HG03066 (cell line): ENCODE data around the gene DLEU7.

Experiments used
- ATAC-seq: cut with Tn5 transposase; IDR thresholded peaks from one replicate; pipeline ENCODE4 v1.9.1; 2021; ENCODE audit warnings: low read depth; ENCODE audit not compliant: unreplicated experiment

The DLEU7 gene

DNA sequence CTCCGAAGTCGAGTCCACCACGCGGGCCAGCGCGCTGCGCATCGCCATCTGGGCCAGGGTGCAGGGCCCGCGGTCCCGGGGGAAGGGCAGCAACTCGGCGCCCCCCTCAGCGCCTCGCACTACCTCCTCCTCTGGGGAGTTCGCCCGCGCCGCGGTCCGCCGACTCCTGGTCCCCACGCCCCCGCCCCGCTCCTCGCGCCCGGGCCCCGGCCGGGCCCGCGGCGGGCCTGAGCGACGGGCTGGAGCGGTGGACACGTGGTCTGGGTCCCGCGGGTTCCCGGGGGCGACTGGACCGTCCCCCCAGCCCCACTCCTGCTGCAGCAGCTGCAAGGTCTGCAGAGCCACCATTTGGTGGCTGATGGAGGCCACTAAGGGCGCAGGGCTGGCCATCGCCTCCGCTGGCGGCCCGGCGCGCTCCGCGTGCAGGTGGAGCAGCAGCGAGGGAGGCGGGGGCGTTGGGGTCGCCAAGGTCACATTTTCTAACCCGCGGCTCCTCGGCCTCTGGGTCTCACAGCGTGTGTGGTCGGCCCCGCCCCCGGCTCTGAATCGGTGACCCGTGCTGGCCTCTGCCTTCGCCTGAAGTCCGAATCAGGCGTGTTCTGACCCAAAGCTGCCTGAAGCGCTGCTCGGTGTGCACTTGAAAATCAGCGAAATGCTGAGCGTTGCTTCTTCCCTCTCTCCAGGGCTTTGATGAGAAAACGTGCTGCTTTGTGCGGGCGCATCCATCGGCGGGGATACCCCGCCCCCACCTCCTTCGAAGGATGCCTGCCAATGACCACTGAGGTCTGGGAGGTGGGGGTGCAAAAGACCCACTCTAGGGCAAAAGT is at the start of gene DLEU7:
DLEU7 (minus strand) TSS at position 436 of the 827 bp plus-strand sequence; CDS start at position 390, 46 bp downstream.
- ATAC-seq, result no peak

DNA sequence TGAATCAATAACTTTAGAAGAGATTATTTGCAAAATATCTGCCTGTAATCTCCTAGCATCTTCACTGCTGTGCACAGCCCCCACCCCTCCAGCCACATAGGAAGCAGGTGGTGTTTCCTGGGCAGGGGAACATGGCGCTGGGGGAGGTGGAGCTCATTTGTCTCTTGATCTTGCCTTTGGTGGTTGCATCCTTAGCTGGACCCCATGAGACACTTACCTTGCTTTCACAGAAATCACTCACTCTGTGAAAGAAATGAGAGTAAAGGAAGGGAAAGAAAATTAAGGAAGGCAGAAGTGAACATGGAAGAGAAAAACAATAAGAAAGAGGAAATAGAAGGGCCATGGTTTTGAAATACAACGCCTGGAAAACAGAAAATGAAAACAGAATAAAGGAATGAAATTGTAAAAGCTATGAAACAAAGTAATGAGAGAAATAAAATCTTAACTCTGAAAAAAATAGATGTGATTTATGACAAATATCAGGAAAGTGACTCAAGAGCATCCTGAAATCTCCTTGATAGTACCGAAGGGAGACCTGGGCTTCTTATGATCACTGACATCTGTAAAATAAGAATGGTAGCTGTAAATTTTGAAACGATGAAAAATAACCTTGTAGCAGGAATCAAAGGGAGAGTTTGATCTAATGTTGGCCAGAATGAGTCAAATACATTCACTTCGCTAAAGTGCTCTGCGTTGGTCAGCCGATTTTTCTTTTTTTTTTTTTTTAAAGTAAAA is 48.9 kb upstream of the DLEU7 start:
- ATAC-seq, result no peak

DNA sequence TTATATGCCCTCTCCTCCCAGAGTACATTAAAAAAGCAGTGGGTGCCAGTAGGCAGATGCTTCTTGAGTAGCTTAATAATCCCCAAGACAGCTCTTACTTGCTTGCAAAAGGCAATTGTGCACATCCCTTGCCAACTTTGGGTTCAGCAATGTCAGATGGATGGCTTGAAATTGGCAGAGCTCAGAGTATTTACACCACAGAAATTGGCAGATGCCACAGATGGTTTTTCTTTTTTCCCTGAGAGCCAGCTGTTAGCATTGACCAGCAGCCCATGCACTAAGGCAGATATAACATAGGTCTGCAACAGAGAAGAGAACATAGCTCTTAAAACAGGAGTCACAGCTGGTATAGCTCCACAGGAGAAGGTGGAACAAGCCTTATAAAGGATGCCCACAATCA is 47.7 kb upstream of the DLEU7 start:
- no peak for ATAC-seq

DNA sequence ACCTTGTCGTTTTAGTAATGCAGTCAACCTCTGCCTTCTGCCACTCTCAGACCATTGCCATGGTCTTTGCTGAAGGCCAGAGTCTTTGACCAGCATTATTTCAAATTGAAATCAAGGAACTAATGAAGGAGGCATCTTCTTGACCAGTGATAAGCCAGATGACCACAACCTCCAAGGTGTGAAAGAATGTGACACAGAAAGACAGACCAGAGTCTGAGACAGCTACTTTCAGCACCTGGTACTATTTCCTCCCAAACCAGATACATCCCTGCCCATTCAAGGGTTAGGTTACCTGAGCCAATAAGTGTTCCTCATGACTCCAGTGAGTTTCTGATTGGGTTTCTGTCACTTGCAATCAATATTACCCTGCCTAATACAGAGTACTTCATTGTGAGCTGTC is 45.8 kb upstream of the DLEU7 start:
- ATAC-seq, result no peak

DNA sequence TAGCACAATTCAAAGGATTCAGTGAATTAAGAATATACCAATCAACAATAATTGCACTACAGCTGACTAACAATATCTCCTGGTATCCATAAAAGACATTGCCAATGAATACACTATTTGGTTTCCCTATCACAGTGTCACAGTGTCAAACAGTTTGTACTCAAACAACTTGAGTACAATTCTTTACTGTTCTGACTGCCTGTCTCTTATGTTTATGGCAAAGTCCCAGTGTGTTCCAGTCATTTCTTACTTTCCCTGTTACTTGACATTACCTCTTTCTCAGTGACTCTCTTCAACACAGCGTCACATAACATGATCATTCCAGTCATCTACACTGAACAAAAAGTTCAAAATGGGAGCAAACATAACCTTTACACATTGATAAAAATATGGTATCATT is 44.9 kb upstream of the DLEU7 start:
- ATAC-seq, result no peak

DNA sequence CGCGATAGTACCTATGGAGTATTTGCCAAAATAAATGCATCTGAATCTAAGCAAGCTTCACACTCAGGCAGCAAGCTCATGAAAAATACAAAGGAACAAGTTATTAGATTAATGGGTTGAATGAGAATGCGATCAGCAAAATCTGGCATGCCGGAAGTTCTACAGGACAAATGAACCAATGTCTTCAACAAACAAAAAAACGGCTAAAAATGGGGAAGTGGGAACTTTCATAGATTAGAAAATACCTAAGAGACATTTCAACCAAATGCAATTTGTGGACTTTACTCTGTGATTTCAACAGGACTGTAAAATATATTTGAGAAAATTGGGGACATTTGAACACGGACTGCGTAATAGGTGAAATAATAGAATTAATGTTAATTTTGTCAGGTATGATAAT is 43.7 kb upstream of the DLEU7 start:
- ATAC-seq, result no peak

DNA sequence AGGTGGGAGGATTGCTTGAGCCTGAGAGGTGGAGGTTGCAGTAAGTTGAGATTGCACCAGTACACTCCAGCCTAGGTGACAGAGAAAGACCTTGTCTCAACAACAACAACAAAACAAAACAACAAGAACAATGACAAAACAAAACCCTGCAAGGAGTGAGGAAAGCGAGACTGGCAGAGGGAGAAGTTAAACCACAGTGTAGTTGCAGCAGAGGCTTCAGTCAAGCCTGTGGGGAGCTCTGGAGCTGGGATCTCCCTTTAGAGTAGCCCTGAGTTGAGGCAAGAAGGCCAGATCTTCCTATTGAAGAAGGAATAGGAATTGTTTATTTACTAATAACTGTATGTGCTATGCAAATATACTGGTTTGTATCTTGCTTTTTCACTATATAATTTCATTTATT is 40.8 kb upstream of the DLEU7 start:
- no peak for ATAC-seq

DNA sequence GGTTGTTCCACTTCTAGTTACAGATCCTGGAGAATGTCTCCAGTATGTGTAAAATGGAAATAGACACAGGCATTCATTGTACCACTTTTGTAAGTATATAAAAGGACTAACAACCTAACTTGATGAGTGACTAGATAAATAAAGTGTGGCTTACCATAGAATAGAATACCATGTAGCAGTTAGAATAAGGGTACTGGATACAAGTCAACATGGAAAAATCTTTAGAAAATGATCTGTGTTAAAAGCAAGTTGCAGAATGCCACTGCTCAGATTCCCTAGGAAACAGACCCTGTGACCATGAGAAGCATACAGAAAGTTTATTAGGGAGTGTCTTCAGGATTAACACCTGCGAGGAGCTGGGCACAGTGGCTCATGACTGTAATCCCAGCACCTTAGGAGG is 40.2 kb upstream of the DLEU7 start:
- no peak for ATAC-seq

DNA sequence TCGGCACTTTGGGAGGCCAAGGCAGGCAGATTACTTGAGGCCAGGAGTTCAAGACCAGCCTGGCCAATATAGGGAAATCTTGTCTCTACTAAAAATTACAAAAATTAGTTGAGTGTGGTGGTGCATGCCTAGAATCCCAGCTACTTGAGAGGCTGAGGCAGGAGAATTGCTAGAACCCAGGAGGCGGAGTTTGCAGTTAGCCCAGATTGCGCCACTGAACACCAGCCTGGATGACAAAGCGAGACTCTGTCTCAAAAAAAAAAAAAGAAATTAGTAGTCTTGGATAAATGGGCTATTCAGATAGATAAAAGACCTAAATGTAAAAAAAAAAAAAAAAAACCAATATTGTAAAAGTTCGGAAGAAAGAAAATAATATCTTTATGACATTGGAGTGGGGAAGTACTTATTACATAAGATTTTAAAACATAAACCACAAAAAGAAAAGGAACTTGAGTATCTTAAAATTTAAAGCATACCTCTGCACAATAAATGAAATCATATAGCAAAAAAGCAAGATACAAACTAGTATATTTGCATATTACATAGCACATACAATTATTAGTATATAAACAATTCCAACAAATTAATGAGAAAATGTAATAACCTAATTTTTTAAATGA is 39.4 kb upstream of the DLEU7 start:
- ATAC-seq, result no peak

DNA sequence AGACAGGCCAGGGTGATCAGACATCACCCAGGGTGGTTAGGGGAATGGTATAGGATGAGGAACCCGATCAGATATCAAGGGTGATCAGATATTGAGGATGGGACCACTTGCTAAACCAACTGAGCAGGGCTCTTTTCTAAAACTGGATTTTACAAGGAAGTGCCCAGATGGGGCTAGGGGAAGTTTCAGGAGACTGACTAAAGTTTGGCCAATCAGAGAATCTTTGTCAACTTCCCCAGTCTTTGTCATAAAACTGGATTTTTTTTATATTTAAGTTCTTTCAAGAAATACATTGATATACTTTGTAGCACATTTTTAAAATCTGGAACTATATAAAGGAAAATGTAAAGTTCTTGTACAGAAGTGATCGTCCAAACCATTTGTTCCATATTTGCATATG is 30.5 kb upstream of the DLEU7 start:
- no peak for ATAC-seq

DNA sequence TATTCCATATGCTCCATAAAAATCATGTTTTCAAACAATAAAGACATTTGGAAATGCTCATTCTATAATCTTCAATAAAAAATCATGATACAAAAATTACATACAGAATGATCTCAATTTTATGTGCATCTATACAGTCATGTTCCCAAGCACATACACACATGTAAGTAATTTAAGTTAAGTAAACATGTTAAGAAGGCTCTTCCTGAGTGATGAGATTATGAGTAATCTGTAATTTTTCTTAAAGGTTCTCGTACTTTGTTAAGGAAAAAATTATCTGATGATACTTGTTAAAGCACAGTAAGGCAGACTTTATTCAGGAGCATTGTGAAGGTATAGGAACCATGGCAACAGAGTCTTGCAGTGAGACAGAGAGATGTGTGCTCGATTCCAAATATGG is 30.0 kb upstream of the DLEU7 start:
- ATAC-seq, result no peak

DNA sequence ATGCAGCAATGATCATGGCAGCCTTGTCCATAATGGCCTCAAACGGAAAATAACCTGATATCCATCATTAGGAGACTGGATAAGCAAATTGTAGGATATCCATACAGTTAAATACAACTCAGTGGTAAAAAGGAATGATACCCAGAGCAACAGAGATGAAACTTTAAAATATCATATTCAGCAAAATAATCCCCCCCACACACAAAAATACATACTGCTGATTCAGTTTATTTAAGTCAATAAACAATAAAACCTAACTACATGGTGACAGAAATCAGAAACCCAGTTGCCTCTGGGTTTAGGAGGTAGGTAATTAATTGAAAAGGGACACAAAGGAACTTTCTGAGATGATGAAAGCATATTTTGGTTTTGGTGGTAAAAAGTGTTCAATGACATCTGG is 27.9 kb upstream of the DLEU7 start:
- no peak for ATAC-seq

DNA sequence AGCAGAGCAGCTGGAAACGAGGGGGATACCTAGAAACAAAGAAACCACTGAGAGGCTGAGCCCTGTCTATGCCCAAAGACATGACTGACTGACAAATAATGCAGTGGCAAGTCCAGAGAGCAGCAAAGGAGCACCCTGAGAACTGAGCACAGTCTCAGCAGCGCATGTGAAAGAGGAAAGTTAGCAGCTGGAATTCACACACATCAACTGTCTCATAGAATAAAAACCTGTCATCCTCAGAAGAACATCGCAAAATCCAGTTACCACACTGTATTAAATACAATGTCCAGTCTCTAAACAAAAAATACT is 24.1 kb upstream of the DLEU7 start:
- no peak for ATAC-seq

DNA sequence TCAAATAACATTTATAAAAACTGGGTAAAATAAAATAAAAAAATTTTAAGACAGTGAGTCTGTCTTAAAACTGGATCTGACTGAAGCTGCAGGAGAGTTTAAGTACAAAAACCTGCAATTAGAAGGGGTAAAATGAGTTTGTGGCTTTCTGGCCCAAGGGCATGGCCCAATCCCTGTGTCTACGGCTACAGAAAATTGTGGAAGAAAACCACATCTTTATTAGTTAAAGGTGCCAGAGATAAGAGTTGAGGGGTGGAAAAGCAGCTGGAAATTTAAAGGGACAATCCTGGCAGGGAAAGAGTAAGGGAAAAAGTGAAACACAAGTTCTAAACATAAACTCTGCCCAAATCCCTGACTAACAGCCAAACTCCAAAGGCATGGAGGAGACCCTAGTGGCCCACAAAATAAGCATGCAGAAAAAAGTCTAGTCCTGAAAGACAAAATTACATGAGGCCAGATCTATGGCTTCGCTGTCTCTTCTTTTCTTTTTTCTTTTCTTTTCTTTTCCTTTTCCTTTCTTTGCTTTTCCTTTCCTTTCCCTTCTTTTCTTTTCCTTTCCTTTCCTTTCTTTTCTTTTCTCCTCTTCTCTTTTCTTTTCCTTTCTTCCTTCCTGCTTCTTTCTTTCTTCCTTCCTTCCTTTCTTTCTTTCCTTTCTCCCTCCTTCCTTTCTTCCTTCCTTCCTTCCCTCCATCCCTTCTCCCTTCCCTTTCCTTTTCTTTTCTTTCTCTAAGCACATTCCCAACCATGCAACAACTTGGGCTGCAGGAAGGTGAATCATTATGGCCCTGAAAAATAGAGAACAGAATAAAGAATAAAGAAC is 23.5 kb upstream of the DLEU7 start:
- ATAC-seq, result no peak

DNA sequence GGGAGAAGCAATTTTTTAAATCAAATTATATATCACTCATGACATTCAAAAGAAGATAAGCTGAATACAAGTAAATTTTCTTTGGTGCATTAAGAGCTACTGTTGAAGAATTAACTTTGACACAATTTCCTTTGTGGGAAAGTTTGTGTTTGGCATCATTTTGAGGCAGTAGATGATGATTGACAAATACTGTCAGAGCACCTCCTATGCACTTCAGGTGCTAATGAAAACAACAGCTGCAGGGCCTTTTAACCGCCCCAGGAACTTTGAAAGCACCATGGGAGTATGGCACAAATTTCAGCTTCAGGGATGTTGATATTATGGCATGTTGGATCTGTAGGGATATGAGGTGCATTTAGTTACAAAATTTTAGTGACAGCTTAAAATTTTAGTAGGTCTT is 21.0 kb upstream of the DLEU7 start:
- ATAC-seq, result no peak

DNA sequence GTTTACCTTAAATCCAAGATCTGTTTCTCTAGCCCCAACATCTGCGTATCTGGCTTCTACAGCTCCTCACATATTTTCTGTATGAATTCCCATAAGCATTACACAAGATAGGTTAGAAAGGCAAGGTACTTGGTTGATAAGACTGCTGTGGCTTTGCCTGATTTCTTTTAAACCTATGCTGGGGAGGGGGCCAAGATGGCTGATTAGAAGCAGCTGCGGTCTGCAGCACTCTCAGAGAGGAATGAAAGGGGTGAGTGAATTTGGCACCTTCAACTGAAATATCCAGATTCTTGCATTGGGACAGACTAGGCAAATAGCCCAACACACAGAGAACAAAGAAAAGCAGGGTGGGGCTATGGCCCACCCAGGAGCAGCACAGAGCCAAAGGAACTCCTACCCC is 12.2 kb upstream of the DLEU7 start:
- no peak for ATAC-seq

DNA sequence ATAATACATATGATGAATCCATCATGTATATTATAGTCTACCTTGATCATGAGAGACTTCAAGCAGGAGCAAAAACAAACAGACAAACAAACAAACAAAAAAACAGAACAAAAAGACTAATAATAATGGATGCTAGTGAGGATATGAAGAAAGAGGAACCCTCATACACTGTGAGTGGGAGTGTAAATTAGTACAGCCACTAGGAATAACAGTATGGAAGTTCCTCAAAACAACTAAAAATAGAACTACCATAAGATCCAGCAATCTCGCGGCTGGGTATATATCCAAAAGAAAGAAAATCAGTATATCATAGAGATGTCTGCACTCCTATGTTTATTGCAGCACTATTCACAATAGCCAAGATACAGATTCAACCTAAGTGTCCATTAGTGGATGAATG is 7.0 kb upstream of the DLEU7 start:
- no peak for ATAC-seq

DNA sequence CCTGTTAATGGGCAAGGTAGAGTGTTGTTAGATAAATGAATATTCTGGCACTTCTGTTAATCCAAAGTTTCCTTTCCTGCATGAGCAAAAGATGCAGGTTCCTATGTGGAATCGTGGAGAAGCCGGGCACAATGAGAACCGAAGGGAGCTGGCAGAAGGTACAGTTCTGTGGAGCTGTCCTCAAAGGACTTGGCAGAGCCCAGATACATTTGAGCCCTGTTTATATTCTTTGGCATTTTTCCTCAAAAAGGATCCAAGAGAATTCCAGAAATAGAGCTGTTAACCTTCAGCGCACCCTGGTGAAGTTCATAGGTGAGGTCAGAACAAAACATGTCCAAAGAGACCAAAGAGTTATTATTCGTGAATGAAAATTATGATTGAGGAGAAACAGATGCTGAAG is 4.0 kb upstream of the DLEU7 start:
- ATAC-seq, result no peak

DNA sequence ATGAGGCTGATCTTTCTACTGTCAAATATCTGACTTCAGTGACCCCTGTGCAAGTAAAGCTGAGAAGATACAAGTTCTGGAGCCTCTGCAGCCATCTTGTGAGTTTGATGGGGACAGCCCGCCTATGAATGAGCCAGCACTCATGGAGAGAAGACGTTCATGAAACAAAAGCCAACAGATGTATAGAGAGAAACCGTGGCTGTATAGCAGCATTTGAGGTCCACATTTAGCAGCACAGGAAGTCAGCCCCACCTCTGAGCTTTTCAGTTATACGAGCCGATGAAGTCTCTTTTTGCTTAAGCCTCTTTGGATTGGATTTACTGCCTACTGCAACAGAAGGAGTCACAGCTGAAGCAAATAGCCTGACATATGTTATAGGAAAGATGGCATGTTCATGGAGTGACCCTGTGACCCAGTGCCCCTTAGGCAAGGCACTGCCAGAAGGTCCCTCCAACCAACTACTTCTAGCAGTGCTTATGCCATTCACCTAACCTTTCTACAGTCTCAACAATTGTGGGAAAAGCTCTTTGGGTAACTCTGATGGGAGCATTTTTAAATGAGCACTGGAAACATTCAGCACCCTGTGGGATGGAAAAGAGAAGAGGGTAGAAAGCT is 3.5 kb upstream of the DLEU7 start:
- no peak for ATAC-seq

DNA sequence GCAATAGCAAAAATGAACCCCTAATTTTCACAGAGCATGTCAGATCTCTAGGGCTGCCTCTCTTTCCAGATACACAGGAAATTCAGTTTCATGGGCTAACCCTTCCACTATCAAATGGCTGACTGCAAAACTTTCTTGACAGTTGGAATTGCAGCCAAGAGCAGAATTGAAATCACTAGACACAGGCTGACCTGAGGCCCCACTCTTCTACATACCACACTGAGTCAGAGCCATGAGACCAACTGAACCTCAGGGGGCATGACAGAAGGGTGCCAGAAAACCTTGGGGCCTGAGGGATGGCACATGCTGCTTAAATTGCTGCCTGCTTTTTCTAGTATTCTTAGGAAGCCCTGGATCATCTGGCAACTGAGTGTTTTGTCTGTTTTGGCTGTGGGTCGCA is 1.7 kb upstream of the DLEU7 start:
- ATAC-seq, result no peak
